Uterus (tissue), 2 donors: ENCODE results near the gene MED16.
"Not testable (repeated sequence)": the region's sequence is repeated elsewhere in the genome, so short reads cannot be mapped to it uniquely, and the experiment has no call there.

ENCODE experiments used
- POLR2A ChIP-seq, 2 donors: fragments of 450-650 bp; IDR thresholded peaks; one replicate each; pipeline ENCODE4 v1.6.1; 2016; ENCODE audit warnings: antibody characterized with exemption in 2 of 2, mild to moderate bottlenecking in 1 of 2, moderate library complexity in 1 of 2
- TF ChIP-seq, protein P1 (sequence below), 4 experiments: fragments of 200-600 bp in 2 of 4; fragments of 450-650 bp in 2 of 4; sonication (generic) in 2 of 4; IDR thresholded peaks; one replicate each; pipeline ENCODE4 v1.5.1; 2016 to 2019; ENCODE audit warnings: antibody characterized with exemption in 4 of 4, mild to moderate bottlenecking in 2 of 4, moderate library complexity in 1 of 4

DNA sequence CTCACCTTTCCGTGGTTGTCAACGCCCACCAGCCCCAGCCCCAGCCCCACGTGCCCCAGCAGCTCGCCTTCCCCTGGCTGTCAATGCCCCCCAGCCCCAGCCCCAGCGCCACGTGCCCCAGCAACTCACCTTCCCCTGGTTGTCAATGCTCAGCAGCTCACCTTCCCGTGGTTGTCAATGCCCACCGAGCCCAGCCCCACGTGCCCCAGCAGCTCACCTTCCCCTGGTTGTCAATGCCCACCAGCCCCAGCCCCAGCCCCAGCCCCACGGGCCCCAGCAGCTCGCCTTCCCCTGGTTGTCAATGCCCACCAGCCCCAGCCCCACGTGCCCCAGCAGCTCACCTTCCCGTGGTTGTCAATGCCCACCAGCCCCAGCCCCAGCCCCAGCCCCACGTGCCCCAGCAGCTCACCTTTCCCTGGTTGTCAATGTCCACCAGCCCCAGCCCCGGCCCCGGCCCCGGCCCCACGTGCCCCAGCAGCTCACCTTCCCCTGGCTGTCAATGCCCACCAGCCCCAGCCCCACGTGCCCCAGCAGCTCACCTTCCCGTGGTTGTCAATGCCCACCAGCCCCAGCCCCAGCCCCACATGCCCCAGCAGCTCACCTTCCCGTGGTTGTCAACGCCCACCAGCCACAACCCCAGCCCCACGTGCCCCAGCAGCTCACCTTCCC lies 14.9 kb downstream of the MED16 start:
- TF ChIP-seq, protein P1, sequence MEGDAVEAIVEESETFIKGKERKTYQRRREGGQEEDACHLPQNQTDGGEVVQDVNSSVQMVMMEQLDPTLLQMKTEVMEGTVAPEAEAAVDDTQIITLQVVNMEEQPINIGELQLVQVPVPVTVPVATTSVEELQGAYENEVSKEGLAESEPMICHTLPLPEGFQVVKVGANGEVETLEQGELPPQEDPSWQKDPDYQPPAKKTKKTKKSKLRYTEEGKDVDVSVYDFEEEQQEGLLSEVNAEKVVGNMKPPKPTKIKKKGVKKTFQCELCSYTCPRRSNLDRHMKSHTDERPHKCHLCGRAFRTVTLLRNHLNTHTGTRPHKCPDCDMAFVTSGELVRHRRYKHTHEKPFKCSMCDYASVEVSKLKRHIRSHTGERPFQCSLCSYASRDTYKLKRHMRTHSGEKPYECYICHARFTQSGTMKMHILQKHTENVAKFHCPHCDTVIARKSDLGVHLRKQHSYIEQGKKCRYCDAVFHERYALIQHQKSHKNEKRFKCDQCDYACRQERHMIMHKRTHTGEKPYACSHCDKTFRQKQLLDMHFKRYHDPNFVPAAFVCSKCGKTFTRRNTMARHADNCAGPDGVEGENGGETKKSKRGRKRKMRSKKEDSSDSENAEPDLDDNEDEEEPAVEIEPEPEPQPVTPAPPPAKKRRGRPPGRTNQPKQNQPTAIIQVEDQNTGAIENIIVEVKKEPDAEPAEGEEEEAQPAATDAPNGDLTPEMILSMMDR (IDR thresholded peaks at IDR 0.05) = not testable (repeated sequence)
- TF ChIP-seq POLR2A (IDR thresholded peaks at IDR 0.05) = not testable (repeated sequence)
